ENCODE measurements around the gene CPNE6.

CPNE6 gene

GRCh38 chr14:24067133-24068082, 4.0 kb upstream of the CPNE6 start:
- H3K36me3 ChIP-seq (ENCODE audit: control insufficient read depth in 1 of 2, insufficient read depth in 2 of 2, low read depth in 1 of 2, low read length in 2 of 2) = no peaks in the 10 kb centered on the region
- H3K9ac ChIP-seq (ENCODE audit: low read length) = no peak overlapping the region
- 85% methylated on average over 12 of the region's 12 CpGs for WGBS
- no peak overlapping the region for H3K4me3 ChIP-seq (ENCODE audit: insufficient read depth in 1 of 2, low read depth in 1 of 2, low read length in 2 of 2)
- H2BK120ac ChIP-seq (ENCODE audit: low read depth, low read length) = no peak overlapping the region
- no peak overlapping the region for H3K4me2 ChIP-seq (ENCODE audit: low read length, poor library complexity, severe bottlenecking)
- H3K27ac ChIP-seq (ENCODE audit: low read length, poor library complexity, severe bottlenecking) = no peak overlapping the region
- no peak overlapping the region for H2BK5ac ChIP-seq (ENCODE audit: low read depth, low read length, poor library complexity, severe bottlenecking)
- H3K4ac ChIP-seq (ENCODE audit: low read depth in 1 of 2, low read length in 2 of 2) = no peak overlapping the region
- no peaks in the 10 kb centered on the region for H3K79me1 ChIP-seq (replicated peaks; ENCODE audit: low read length, poor library complexity, severe bottlenecking)
- H3K27me3 ChIP-seq (ENCODE audit: control insufficient read depth in 1 of 2, insufficient read depth in 1 of 2, low read length in 2 of 2) = peaks cover 64 to 75% of the 10 kb centered on the region in 2 experiments
- H3K18ac ChIP-seq (ENCODE audit: low read depth in 1 of 2, low read length in 2 of 2) = no peak overlapping the region
- H4K8ac ChIP-seq (ENCODE audit: low read length) = no peak overlapping the region
- H4K91ac ChIP-seq (ENCODE audit: low read length) = no peak overlapping the region
- no peak overlapping the region for H2BK12ac ChIP-seq (ENCODE audit: low read length in 2 of 2)
- no peak overlapping the region for H3K23ac ChIP-seq (ENCODE audit: low read length in 2 of 2)
- H3K14ac ChIP-seq (ENCODE audit: low read length in 2 of 2) = no peak overlapping the region
- no peak overlapping the region for H2BK15ac ChIP-seq (ENCODE audit: low read depth, poor library complexity, severe bottlenecking)
- peaks cover 6% of the 10 kb centered on the region for H3K4me1 ChIP-seq (ENCODE audit: control insufficient read depth, insufficient read depth, low read depth, low read length)
- no peak overlapping the region for H2AK5ac ChIP-seq (ENCODE audit: low read length, severe bottlenecking)
- no peak for DNase-seq
- H2AFZ ChIP-seq (ENCODE audit: low read depth, low read length) = no peak overlapping the region
- H3K9me3 ChIP-seq (ENCODE audit: control insufficient read depth, low read length) = no peaks in the 10 kb centered on the region

GRCh38 chr14:24068711-24069410, 2.5 kb upstream of the CPNE6 start:
- Histone ChIP-seq H4K91ac (ENCODE audit: low read length) (no peak overlapping the region), H3K4me1 (ENCODE audit: control insufficient read depth, insufficient read depth, low read depth, low read length) (peaks cover 3% of the 10 kb centered on the region), H3K4ac (ENCODE audit: low read depth in 1 of 2, low read length in 2 of 2) (no peak overlapping the region), H3K9ac (ENCODE audit: low read length) (no peak overlapping the region), H3K79me1 (replicated peaks; ENCODE audit: low read length, poor library complexity, severe bottlenecking) (no peaks in the 10 kb centered on the region), H3K9me3 (ENCODE audit: control insufficient read depth, low read length) (no peaks in the 10 kb centered on the region), H3K4me2 (ENCODE audit: low read length, poor library complexity, severe bottlenecking) (no peak overlapping the region), H2BK5ac (ENCODE audit: low read depth, low read length, poor library complexity, severe bottlenecking) (no peak overlapping the region), H2BK120ac (ENCODE audit: low read depth, low read length) (no peak overlapping the region), H3K36me3 (ENCODE audit: control insufficient read depth in 1 of 2, insufficient read depth in 2 of 2, low read depth in 1 of 2, low read length in 2 of 2) (no peaks in the 10 kb centered on the region), H2AK5ac (ENCODE audit: low read length, severe bottlenecking) (no peak overlapping the region), H3K27ac (ENCODE audit: low read length, poor library complexity, severe bottlenecking) (no peak overlapping the region), H2AFZ (ENCODE audit: low read depth, low read length) (no peak overlapping the region), H3K18ac (ENCODE audit: low read depth in 1 of 2, low read length in 2 of 2) (no peak overlapping the region), H4K8ac (ENCODE audit: low read length) (no peak overlapping the region), H2BK15ac (ENCODE audit: low read depth, poor library complexity, severe bottlenecking) (no peak overlapping the region), H3K23ac (ENCODE audit: low read length in 2 of 2) (no peak overlapping the region), H3K4me3 (ENCODE audit: insufficient read depth in 1 of 2, low read depth in 1 of 2, low read length in 2 of 2) (no peak overlapping the region), H2BK12ac (ENCODE audit: low read length in 2 of 2) (no peak overlapping the region), H3K27me3 (ENCODE audit: control insufficient read depth in 1 of 2, insufficient read depth in 1 of 2, low read length in 2 of 2) (peaks cover 67 to 78% of the 10 kb centered on the region in 2 experiments), H3K14ac (ENCODE audit: low read length in 2 of 2) (no peak overlapping the region)
- DNase-seq = no peak
- 80% methylated on average over 10 of the region's 10 CpGs for WGBS

GRCh38 chr14:24069411-24069735, 2.0 kb upstream of the CPNE6 start:
- H2AK5ac ChIP-seq (ENCODE audit: low read length, severe bottlenecking) = no peak overlapping the region
- no peaks in the 10 kb centered on the region for H3K36me3 ChIP-seq (ENCODE audit: control insufficient read depth in 1 of 2, insufficient read depth in 2 of 2, low read depth in 1 of 2, low read length in 2 of 2)
- no peak overlapping the region for H3K23ac ChIP-seq (ENCODE audit: low read length in 2 of 2)
- no peak overlapping the region for H3K4me3 ChIP-seq (ENCODE audit: insufficient read depth in 1 of 2, low read depth in 1 of 2, low read length in 2 of 2)
- H3K9ac ChIP-seq (ENCODE audit: low read length) = no peak overlapping the region
- no peak overlapping the region for H2BK5ac ChIP-seq (ENCODE audit: low read depth, low read length, poor library complexity, severe bottlenecking)
- DNase-seq = no peak
- no peak overlapping the region for H4K8ac ChIP-seq (ENCODE audit: low read length)
- no peak overlapping the region for H3K27ac ChIP-seq (ENCODE audit: low read length, poor library complexity, severe bottlenecking)
- no peaks in the 10 kb centered on the region for H3K79me1 ChIP-seq (replicated peaks; ENCODE audit: low read length, poor library complexity, severe bottlenecking)
- 71% methylated on average over 5 of the region's 6 CpGs for WGBS
- peaks cover 3% of the 10 kb centered on the region for H3K4me1 ChIP-seq (ENCODE audit: control insufficient read depth, insufficient read depth, low read depth, low read length)
- H2AFZ ChIP-seq (ENCODE audit: low read depth, low read length) = no peak overlapping the region
- H2BK120ac ChIP-seq (ENCODE audit: low read depth, low read length) = no peak overlapping the region
- H3K27me3 ChIP-seq (ENCODE audit: control insufficient read depth in 1 of 2, insufficient read depth in 1 of 2, low read length in 2 of 2) = peaks cover 71 to 78% of the 10 kb centered on the region in 2 experiments
- no peak overlapping the region for H2BK12ac ChIP-seq (ENCODE audit: low read length in 2 of 2)
- no peaks in the 10 kb centered on the region for H3K9me3 ChIP-seq (ENCODE audit: control insufficient read depth, low read length)
- H2BK15ac ChIP-seq (ENCODE audit: low read depth, poor library complexity, severe bottlenecking) = no peak overlapping the region
- H3K4ac ChIP-seq (ENCODE audit: low read depth in 1 of 2, low read length in 2 of 2) = no peak overlapping the region
- H4K91ac ChIP-seq (ENCODE audit: low read length) = no peak overlapping the region
- no peak overlapping the region for H3K18ac ChIP-seq (ENCODE audit: low read depth in 1 of 2, low read length in 2 of 2)
- no peak overlapping the region for H3K14ac ChIP-seq (ENCODE audit: low read length in 2 of 2)
- no peak overlapping the region for H3K4me2 ChIP-seq (ENCODE audit: low read length, poor library complexity, severe bottlenecking)

All from mesenchymal stem cell (in vitro differentiated cells and primary cell).